HG02642 (cell line): Measurements from ENCODE around the gene CEND1.
"Not testable (repeated sequence)": the region's sequence is repeated elsewhere in the genome, so short reads cannot be mapped to it uniquely, and the experiment has no call there.

Experiments
- ATAC-seq: cut with Tn5 transposase; IDR thresholded peaks from one replicate; pipeline ENCODE4 v1.9.1; 2021; ENCODE audit warnings: mild to moderate bottlenecking; ENCODE audit not compliant: unreplicated experiment, poor library complexity

Gene CEND1

DNA sequence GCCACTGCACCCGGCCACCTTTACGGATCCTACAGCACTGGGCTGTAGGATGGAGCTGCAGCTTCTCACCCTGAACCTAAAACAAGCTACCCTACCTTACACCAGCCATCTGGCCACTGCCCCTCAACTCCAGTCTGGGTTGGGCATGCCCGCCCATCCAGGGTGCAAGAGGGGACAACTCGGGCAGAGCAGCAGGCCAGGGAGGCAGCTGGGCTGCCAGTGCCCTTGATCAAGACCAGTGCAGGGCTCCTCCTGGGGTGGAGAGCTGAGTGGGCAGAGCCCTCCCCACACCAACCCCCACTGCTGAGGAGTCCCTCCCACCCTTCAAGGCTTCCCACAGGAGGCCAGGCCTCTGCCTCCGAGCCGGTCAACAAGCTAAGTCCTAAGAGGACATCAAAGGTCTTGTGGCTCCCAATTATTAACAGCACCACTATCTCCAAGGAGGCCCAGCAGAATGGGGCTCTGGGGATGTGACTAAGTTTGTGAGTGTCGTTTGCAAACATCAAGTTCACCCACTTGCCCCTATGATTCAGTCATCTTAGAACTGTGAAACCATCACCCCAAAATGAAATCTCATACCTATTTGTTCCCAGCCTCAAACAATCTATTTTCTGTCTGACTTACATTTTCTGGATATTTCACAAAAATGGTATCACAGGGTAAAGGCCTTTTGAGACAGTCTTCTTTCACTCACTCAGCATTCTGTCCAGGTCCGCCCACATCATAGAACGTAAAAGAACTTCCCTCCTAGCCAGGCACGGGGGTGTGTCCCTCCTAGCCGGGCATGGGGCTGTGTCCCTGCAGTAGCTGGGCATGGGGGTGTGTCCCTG, 23.6 kb downstream of the CEND1 start:
- no peak for ATAC-seq

- no peak for ATAC-seq
These were observed 24.1 kb downstream of the CEND1 start for GRCh38 chr11:765802-766091.

- ATAC-seq: peak; percentile 42
These were observed 24.7 kb downstream of the CEND1 start for GRCh38 chr11:765025-765801.

GRCh38 chr11:764322-765024, 25.4 kb downstream of the CEND1 start:
- ATAC-seq: no peak

DNA sequence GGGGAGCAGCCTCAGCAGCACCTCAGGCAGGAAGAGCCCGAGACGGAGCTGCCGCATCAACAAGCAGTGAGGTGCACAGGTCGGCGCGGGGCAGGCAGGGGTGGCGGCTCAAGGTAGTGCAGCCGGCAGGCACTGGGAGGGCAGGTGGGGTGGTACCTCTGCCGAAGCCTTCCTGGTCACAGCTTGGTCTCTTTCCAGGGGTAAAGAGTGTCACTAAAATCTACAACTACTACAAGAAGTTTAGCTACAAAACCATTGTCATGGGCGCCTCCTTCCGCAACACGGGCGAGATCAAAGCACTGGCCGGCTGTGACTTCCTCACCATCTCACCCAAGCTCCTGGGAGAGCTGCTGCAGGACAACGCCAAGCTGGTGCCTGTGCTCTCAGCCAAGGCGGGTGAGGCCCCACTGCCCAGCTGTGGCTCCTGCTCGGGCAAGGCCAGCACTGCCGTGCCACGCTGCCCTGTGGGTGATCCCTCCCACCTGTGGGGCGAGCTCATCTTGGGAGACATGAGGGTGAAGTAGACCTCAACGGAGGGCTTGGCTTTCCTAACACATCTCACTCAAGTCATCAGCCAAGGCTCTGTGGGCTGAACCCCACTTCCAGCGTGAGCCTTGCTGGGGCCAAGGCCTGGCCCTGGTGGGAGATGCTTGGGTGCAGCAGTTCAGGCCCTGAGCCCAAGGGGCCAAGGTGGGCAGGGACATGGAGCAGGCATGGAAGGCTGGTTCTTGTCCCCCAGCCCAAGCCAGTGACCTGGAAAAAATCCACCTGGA, 26.2 kb downstream of the CEND1 start:
- no peak for ATAC-seq

- no peak for ATAC-seq
These were observed 26.8 kb downstream of the CEND1 start for GRCh38 chr11:763073-763463.

- ATAC-seq: no peak
These were observed 27.3 kb downstream of the CEND1 start for GRCh38 chr11:762421-763072.

DNA sequence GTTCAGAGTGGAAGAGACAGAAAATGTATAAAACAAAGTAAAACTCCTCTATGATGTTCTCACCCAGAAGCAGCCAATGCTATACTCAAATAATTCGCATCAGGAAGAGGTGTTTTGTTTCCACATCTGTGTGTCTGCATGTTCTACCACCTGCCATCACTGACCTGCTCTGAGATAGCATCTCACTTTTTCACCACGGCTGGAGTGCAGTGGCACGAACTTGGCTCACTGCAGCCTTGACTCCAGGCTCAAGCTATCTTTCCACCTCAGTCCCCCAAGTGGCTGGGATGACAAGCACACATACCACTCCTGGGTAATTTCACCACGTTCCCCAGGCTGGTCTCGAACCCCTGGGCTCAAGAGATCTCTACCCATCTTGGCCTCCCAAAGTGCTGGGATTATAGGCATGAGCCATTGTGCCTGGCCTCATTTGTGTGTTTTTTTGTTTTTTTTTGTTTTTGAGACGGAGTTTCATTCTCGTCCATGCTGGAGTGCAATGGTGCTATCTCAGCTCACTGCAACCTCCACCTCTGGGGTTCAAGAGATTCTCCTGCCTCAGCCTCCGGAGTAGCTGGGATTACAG, 28.3 kb downstream of the CEND1 start:
- ATAC-seq: no peak

- ATAC-seq: no peak
These were observed 29.7 kb downstream of the CEND1 start for GRCh38 chr11:760236-760635.

GRCh38 chr11:749731-750130, 40.2 kb downstream of the CEND1 start:
- no peak for ATAC-seq

GRCh38 chr11:748007-748359, 41.9 kb downstream of the CEND1 start:
- peak; percentile 10 for ATAC-seq

DNA sequence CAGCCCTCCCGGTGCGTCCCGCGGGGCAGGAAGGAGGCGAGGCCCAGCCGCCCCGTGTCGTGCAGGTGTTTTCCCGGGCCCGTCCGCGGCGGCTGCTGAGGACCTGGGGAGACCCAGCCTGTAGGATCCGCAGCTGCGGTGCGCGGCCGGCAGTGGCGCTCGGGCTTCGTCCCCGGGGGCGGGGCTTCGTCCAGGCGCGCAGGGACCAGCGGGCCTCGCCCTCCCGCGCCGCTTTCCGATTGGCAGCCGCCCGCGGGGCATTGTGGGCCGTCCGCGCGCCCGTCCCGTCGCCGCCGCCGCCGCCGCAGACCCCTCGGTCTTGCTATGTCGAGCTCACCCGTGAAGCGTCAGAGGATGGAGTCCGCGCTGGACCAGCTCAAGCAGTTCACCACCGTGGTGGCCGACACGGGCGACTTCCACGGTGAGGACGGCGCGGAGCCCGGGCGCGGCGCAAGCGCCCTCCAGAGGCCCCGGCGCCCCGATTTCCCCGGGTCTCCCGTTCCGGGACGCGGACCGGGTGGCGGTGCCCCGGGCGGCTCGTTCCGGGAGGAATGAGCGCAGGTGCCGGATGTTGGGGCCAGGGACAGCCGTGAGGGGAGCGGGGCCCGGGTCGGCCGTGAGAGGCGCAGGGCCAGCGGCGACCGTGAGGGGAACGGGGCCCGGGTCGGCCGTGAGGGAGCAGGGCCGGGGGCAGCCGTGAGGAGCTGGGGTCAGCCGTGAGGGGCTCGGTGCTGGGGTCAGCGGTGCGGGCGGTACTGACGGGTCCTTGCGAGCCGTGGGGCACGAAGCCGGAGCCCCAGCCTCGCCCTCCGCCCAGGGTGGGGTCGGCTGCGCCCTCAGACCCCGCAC, 42.5 kb downstream of the CEND1 start, which contains the start of gene TALDO1:
Gene TALDO1, plus strand, starts transcription at position 307 of the 849 bp plus-strand sequence. Its CDS starts 18 bp downstream, at position 325.
- ATAC-seq: peak; percentile 87

DNA sequence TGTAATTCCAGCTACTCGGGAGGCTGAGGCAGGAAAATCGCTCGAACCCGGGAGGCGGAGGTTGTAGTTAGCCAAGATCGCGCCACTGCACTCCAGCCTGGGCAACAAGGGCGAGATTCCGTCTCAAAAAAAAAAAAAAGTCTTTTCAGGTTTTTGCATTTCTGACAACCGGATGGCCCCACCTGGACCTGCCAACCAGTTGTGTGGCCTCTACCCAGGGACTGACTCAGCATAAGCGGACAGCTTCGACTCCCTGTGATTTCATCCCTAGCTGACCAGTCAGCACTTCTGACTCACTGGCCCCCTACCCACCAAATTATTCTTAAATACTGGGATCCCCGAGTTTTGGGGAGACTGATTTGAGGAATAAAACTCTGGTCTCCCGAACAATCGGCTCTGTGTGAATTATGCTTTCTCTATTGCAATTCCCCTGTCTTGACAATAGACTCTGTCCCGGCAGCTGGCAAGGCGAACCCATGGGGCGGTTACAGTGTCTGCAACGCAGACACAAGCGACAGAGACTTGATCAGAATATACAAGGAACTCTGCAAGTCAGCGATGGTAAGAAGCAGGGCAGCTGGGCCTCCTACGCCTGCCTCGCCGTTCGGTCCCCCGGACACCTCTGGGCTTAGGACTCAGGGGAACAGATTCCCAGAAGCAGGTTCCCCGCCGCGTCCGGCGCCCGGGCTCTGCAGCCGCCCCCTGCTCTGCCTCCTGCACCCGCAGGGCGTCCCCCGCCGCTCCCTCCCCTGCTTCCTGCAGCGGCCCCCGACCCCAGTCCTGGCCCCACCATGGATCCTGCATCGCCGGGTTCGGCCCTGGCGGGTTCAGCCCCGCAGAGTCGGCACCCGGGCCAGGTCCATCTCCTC, 43.4 kb downstream of the CEND1 start:
- ATAC-seq: peak; percentile 20

DNA sequence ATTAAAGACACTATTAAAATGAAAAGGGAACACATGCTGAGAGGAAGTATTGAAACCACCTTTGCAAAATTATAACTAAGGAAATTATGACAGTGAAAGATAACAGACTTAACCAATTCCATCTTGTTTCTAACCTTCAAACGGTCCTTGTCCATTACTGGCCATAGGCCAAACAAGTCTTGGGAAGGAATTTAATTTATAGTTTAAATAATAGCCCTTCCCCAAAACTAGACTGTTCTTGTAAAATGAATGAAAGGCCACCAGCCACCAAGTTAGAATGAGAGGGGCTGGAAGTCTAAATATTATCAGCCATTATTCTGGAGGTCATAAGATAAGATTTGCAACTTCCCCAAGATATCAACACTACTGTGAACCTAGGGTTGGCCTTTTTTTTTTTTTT, 44.5 kb downstream of the CEND1 start:
- no peak for ATAC-seq

- ATAC-seq: no peak
These were observed 47.2 kb downstream of the CEND1 start for GRCh38 chr11:742571-743201.

- ATAC-seq: no peak
These were observed 47.7 kb downstream of the CEND1 start for GRCh38 chr11:742156-742546.

DNA sequence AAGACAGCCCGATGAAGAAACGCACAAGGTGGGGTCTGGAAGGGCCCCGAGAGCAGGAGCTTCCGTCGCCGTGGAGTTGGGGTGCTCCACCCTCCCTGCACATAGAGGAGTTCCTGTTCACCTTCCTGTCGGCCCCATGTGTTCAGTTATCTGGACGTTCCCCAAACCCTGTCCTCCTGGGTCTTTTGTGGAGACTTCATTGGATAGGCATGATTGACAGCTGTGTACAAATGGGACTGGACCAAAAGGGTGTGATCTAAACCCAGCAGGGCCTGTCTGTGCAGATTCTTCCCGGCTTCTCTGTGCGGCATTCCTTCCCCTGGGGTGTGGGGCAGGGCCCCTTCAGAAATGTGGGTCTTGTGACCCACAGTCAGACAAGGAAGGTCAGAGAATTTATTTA, 52.0 kb downstream of the CEND1 start:
- not testable (repeated sequence) for ATAC-seq
